ENCODE results near the gene TMEM243.
"Not testable (repeated sequence)": the region's sequence is repeated elsewhere in the genome, so short reads cannot be mapped to it uniquely, and the experiment has no call there.

The TMEM243 gene

DNA sequence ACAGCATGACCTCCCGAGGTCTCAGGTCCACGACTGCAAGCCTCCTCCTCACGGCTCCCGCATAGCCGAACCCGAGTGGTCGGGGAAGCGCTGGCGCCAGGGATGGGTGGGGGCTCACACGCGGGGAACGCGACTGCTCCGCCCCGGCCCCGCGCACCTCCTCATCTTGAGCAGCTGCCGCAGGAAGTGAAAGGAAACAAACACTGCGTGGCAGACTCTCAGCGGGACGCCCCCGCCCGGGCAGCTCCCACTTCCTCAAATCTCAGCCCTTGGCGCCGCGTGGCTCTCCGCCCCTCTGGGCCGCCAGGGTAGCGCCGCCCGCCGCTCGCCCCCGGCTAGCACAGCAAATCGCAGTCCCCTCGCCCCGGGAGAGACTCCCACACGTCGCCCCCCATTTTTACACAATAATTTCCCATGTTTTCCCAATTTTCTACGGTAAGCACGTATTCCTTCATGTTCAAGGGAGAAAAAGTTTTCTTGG is at the start of gene TMEM243:
TMEM243 (minus strand) TSS at position 188 of the 481 bp plus-strand sequence. CDS start 229 bp downstream, outside the sequence.
- DNase-seq = peak; percentile 80

- DNase-seq = no peak
Measured at GRCh38 chr7:87267239-87267900, 47.8 kb upstream of the TMEM243 start.

GRCh38 chr7:87263537-87263936 is 44.0 kb upstream of the TMEM243 start:
- DNase-seq = no peak

- DNase-seq = no peak
Measured at GRCh38 chr7:87253589-87254087, 34.1 kb upstream of the TMEM243 start.

DNA sequence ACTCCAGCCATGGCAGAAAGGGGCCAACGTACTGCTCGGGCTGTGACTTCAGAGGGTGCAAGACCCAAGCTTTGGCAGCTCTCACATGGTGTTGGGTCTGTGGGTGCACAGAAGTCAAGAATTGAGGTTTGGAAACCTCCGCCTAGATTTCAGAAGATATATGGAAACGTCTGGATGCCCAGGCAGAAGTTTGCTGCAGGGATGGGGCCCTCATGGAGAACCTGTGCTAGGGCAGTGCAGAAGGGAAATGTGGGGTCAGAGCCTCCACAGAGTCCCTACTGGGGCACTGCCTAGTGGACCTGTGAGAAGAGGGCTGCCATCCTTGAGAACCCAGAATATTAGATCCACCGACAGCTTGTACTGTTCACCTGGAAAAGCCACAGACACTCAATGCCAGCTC is 26.1 kb upstream of the TMEM243 start:
- DNase-seq = not testable (repeated sequence)

DNA sequence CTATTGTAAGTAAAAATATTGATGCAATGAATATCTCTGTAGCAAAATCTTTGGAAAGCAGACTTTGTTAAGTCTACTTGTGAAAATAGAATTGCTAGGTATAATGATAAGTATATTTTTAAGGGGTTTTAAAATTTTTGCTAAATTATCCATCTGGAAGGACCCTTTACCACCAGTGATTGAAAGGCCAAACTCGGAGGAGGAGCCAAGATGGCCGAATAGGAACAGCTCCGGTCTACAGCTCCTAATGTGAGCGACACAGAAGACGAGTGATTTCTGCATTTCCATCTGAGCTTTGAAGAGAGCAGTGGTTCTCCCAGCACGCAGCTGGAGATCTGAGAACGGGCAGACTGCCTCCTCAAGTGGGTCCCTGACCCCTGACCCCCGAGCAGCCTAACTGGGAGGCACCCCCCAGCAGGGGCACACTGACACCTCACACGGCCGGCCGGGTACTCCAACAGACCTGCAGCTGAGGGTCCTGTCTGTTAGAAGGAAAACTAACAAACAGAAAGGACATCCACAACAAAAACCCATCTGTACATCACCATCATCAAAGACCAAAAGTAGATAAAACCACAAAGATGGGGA is 19.0 kb upstream of the TMEM243 start:
- not testable (repeated sequence) for DNase-seq

DNA sequence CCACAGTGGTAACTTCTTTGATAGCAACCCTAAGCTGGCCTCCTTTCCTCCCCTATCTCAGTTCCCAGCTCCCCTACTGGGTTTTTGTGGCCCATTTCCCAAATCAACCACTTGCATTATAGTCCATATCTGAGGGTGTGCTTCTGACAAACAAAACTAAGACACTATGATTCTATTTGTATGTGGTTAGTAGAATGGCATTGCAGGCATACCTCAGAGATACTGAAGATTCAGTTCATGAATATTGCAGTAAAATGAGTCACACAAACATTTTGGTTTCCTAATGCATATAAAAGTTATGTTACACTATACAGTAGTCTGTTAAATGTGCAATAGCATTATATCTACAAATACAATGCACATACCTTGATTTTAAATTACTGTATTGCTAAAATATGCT is 15.4 kb upstream of the TMEM243 start:
- no peak for DNase-seq

DNA sequence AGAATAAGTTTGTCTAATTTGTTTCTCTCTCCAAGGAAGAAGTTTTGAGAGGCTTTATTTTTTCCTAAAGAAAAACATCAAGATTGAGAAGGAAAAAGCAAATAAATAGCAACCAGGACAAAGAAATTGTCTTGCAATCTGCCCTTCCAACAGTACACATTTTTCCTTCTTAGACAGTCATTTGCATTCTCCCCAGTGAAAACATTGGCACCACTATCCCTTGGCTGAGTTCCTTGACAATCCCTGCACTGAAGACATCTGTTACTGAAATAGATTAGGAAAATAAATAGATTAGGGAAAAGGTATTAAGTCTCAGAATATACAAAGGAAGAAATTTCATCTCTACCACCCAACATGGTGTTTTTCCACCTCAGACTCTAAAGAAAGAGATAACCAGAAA is 12.2 kb upstream of the TMEM243 start:
- no peak for DNase-seq

GRCh38 chr7:87231258-87231657 is 11.7 kb upstream of the TMEM243 start:
- DNase-seq = no peak

DNA sequence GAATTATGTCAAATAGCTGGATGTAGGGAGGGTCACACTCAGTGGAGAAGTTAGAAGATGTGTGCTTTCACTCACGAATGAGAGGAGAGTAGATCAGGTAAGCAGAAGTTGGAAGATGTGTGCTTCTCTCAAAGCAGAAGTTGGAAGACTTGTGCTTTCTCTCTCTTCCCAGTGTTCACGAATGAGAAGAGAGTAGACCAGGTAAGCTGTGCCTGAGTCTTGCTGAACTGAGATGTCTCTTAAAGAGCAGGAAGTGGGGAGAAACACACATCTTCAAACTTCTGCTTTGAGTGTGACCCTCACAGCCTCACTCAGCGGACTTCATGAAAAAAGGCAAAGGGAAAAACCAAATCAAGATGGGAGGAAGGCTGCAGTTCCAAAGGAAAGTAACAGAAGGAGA is 7.0 kb upstream of the TMEM243 start:
- no peak for DNase-seq

GRCh38 chr7:87225696-87226095 is 6.2 kb upstream of the TMEM243 start:
- DNase-seq = no peak

- DNase-seq = no peak
Measured at GRCh38 chr7:87223666-87224065, 4.1 kb upstream of the TMEM243 start.

- DNase-seq = no peak
Measured at GRCh38 chr7:87220734-87221215, 1.2 kb upstream of the TMEM243 start.

GRCh38 chr7:87220026-87220733 is 648 bp upstream of the TMEM243 start:
- DNase-seq = peak; percentile 78

DNA sequence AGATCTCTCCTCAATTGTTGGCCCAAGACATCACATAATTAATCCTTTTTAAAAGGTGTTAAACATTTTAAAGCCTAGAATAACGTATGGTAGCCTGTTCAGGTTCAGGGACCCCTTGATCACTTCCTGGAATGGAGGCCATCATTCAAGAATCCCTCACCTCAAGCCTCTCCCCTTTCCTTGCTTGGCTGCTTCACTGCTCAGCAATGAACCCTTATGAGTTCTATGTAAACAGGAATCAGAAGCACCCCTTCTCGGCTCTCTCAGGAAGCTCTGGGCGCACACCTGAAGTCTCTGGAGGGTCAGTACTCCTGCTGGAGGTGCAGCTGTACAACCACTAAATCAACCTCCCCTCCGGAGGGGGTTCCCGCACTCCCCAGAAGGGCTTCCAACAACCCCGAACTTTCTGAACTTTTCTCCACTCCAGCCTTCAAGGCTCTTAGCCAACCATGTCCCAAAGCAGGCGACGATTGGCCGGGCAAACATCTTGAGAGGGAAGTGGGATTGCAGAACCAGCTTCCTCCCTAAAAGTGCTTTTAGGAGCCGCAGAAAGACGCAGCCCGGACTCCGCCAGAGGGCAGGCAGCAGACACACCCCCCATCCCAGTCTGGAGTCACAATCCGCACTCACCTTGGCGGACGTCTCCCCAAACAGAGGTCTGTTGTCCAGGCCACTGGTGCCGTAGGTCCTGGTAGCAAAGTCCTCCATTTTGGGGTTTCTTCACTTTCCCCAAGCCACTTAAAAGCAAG is 562 bp downstream of the TMEM243 start:
- peak; percentile 46 for DNase-seq

DNA sequence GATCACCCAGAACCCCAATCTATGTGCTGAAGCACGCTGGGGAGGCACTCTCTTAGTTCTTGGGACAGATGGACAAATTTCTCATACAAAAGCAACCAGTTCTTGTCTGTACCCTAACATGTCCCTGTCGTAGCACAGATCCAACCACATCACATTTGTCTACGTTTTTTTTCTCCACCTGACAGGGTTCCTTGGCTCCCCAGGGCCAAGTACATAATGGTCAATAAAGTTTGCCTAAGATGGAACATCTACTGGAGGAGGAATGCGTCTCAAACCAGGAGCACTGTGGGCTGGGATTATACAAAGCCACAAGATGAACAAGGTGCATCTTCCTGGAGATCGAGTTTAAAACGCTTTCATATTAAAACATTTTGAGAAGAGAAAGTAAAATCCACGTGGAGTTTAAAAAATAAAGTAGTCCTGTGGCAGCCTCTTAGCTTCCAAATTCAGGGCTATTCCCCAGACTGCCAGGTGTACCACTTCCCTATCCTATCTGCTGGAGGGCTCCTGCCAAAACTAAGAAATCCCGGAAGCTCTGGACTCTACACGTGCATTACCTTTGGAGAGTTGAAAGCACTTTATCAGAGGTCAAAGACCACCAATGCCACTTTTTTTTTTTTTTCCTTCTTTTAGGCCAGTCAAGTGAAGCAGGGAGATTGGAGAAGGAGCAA is 1.4 kb downstream of the TMEM243 start:
- DNase-seq = no peak

- no peak for DNase-seq
Measured at GRCh38 chr7:87216701-87217508, 2.6 kb downstream of the TMEM243 start.

DNA sequence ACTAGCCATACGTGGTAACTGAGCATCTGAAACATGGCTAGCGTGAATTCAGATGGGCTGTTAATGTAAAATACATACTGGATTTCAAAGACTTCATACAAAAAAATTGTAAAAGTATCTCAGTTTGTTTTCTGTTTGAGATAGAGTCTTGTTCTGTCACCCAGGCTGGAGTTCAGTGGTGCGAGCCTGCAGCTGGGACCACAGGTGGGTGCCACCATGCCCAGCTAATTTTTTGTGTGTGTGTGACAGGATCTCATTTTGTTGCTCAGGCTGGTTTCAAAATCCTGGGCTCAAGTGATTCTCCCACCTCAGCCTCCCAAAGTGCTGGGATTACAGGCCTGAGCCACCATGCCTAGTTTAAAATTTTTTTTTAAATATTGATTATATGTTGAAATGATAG is 4.5 kb downstream of the TMEM243 start:
- no peak for DNase-seq

DNA sequence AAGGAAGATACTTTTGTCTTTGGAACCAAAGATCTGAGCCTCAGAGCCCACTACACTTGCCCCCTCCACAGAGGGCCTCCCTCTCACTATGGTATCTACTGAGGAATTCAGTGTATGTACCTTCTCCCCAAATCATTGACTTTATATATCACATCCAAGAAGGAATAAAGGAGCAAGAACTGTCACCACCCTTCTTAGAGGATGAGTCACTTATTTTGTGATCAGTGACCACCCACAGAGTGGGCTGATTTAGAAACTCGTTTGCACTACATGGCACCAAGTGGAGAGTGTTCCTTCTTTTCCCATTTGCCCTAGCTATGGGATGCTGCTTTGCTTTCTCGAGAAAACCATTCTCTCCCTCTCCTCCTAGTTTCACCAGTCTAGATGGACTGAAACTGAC is 5.7 kb downstream of the TMEM243 start:
- no peak for DNase-seq

GRCh38 chr7:87213252-87213651 is 6.3 kb downstream of the TMEM243 start:
- no peak for DNase-seq

- no peak for DNase-seq
Measured at GRCh38 chr7:87212498-87212897, 7.0 kb downstream of the TMEM243 start.

GRCh38 chr7:87210506-87210905 is 9.0 kb downstream of the TMEM243 start:
- DNase-seq = no peak
